ENCODE results near the gene SEMA3C.

DNA sequence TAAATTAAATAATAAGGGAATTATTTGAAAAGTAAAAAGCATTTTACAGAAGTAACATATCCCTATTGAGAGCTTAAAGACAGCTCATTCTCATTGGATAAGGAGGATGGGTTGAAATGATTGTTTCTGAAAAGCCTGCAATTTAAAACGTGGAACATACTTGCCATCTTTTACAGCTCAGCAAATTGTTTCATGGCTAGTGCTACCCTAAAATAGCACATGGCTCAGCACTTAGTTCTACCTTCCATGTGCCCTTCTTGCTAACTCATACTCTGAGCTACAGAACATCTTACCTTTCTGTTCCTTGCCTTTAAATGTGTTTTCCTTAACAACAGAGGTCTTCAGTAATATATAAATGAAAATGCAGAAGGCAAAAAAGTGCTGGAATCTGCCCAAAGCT, 8.6 kb downstream of the SEMA3C start:
- TF ChIP-seq, protein P1, sequence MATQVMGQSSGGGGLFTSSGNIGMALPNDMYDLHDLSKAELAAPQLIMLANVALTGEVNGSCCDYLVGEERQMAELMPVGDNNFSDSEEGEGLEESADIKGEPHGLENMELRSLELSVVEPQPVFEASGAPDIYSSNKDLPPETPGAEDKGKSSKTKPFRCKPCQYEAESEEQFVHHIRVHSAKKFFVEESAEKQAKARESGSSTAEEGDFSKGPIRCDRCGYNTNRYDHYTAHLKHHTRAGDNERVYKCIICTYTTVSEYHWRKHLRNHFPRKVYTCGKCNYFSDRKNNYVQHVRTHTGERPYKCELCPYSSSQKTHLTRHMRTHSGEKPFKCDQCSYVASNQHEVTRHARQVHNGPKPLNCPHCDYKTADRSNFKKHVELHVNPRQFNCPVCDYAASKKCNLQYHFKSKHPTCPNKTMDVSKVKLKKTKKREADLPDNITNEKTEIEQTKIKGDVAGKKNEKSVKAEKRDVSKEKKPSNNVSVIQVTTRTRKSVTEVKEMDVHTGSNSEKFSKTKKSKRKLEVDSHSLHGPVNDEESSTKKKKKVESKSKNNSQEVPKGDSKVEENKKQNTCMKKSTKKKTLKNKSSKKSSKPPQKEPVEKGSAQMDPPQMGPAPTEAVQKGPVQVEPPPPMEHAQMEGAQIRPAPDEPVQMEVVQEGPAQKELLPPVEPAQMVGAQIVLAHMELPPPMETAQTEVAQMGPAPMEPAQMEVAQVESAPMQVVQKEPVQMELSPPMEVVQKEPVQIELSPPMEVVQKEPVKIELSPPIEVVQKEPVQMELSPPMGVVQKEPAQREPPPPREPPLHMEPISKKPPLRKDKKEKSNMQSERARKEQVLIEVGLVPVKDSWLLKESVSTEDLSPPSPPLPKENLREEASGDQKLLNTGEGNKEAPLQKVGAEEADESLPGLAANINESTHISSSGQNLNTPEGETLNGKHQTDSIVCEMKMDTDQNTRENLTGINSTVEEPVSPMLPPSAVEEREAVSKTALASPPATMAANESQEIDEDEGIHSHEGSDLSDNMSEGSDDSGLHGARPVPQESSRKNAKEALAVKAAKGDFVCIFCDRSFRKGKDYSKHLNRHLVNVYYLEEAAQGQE (IDR thresholded peaks at IDR 0.05; ENCODE audit: low read depth): no peak
- TF ChIP-seq, protein P2, sequence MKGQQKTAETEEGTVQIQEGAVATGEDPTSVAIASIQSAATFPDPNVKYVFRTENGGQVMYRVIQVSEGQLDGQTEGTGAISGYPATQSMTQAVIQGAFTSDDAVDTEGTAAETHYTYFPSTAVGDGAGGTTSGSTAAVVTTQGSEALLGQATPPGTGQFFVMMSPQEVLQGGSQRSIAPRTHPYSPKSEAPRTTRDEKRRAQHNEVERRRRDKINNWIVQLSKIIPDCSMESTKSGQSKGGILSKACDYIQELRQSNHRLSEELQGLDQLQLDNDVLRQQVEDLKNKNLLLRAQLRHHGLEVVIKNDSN (IDR thresholded peaks at IDR 0.05): no peak
- TF ChIP-seq TEAD4 (IDR thresholded peaks at IDR 0.05) (no peak), ZBTB7A (IDR thresholded peaks at IDR 0.05; ENCODE audit: low read depth) (no peak), YY1 (IDR thresholded peaks at IDR 0.05; ENCODE audit: low read depth) (no peak), NFIC (IDR thresholded peaks at IDR 0.05) (no peak)

All from Ishikawa (cell line).